ENCODE results near the gene PARG.

DNA sequence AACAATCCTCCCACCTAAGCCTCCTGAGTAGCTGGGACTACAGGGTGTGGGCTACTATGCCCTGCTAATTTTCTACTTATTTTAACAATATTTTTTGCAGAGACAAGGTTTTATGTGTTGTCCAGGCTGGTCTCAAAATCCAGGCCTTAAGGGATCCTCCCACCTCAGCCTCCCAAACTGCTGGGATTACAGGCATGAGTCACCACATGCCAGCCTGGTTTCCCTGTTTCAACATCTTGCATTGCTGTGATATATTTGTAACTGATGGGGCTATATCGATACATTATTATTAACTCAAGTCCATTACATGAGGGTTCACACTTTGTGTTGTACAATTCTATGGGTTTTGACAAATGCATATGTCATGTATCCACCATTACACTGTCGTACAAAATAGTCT, 137.8 kb downstream of the PARG start:
- TF ChIP-seq, protein P1, sequence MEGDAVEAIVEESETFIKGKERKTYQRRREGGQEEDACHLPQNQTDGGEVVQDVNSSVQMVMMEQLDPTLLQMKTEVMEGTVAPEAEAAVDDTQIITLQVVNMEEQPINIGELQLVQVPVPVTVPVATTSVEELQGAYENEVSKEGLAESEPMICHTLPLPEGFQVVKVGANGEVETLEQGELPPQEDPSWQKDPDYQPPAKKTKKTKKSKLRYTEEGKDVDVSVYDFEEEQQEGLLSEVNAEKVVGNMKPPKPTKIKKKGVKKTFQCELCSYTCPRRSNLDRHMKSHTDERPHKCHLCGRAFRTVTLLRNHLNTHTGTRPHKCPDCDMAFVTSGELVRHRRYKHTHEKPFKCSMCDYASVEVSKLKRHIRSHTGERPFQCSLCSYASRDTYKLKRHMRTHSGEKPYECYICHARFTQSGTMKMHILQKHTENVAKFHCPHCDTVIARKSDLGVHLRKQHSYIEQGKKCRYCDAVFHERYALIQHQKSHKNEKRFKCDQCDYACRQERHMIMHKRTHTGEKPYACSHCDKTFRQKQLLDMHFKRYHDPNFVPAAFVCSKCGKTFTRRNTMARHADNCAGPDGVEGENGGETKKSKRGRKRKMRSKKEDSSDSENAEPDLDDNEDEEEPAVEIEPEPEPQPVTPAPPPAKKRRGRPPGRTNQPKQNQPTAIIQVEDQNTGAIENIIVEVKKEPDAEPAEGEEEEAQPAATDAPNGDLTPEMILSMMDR (IDR thresholded peaks at IDR 0.05) = no peak
- no peak for TF ChIP-seq POLR2A (IDR thresholded peaks at IDR 0.05)
